NT2/D1 (cell line): ENCODE results near the gene CPNE5.

ENCODE experiments used
- DNase-seq: peaks from one replicate; pipeline ENCODE4 v3.0.0-alpha.2; 2011; ENCODE audit warnings: low read depth, low spot score
- H3K27me3 ChIP-seq: 2 replicates; pipeline ENCODE4 v1.6.0; 2011; ENCODE audit warnings: mild to moderate bottlenecking; ENCODE audit not compliant: insufficient read length, insufficient read depth
- H3K36me3 ChIP-seq: 2 replicates; pipeline ENCODE4 v1.6.1; 2011; ENCODE audit warnings: mild to moderate bottlenecking, low read length, mixed read lengths; ENCODE audit not compliant: insufficient read depth, insufficient read length
- H3K4me1 ChIP-seq: 2 replicates; pipeline ENCODE4 v1.5.1; 2011; ENCODE audit not compliant: insufficient read depth, insufficient read length
- H3K4me3 ChIP-seq: 2 replicates; pipeline ENCODE4 v1.5.1; 2011; ENCODE audit warnings: low read depth; ENCODE audit not compliant: insufficient read length
- H3K9ac ChIP-seq: 2 replicates; pipeline ENCODE4 v1.6.0; 2011; ENCODE audit warnings: low read depth; ENCODE audit not compliant: insufficient read length
- H3K9me3 ChIP-seq: 2 replicates; pipeline ENCODE4 v1.5.1; 2011; ENCODE audit warnings: mild to moderate bottlenecking, low read length; ENCODE audit not compliant: insufficient read depth
- SUZ12 ChIP-seq: IDR thresholded peaks from 2 replicates; pipeline ENCODE4 v1.6.1; 2011; ENCODE audit not compliant: insufficient read length, insufficient read depth; ENCODE audit errors: extremely low read depth
- YY1 ChIP-seq: IDR thresholded peaks from 2 replicates; pipeline ENCODE4 v1.6.1; 2011; ENCODE audit not compliant: insufficient read length, insufficient read depth
- ZNF274 ChIP-seq: IDR thresholded peaks from 2 replicates; pipeline ENCODE4 v1.6.1; 2011; ENCODE audit warnings: mild to moderate bottlenecking, low read depth, low read length

CPNE5 gene

DNA sequence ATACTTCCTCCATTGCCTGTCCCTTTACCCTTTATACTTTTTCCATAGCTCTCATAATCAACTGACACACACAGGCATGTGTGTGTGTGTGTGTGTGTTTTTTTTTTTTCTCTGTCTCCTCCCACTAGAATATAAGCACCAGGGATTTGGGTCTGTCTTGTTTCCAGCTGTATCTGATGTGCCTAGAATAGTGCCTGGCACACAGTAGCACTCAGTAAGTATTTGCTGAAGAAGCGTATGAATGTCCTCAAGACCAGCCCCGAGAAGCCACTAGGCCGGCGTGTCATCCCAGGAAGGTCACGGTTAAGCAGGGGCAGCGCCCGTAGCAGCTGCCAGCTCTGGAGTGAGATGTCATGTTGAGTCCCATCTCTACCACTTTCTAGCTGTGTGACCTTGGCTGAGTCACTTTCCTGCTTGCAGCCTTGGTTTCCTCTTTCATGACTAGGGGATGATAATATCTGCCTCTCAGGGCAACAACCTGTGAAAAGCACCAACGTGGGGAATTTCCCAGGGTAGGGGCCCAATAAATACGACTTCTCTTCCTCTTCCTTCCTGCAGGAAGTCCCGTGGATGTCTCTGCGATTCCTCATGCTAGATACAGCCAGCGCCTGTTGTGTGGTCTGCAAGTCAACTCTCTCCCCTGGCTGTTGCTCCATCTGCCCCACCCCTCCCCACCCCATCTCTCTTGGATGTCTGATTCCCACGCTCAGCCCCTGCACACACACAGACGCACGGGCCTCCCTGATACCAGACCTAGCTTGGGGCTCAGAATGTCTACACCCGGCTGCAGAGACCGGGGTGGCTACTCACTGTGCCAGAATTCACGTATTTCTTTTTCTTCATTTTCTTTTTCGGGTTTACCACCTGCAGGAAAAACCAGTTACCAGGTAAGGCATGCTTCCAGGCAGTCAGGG, 83.6 kb downstream of the CPNE5 start:
- H3K4me1 ChIP-seq: peaks cover 10% of the 10 kb centered on the region
- no peaks in the 10 kb centered on the region for H3K9me3 ChIP-seq
- H3K27me3 ChIP-seq: no peaks in the 10 kb centered on the region
- no peak overlapping the region for H3K9ac ChIP-seq
- no peaks in the 10 kb centered on the region for H3K36me3 ChIP-seq
- H3K4me3 ChIP-seq: no peak overlapping the region
- DNase-seq: no peak
- TF ChIP-seq YY1 (no peak), SUZ12 (no peak), ZNF274 (no peak)

GRCh38 chr6:36754582-36755434, 84.4 kb downstream of the CPNE5 start:
- Histone ChIP-seq H3K4me3 (no peak overlapping the region), H3K4me1 (peaks cover 10% of the 10 kb centered on the region), H3K9ac (no peak overlapping the region), H3K9me3 (no peaks in the 10 kb centered on the region), H3K36me3 (no peaks in the 10 kb centered on the region), H3K27me3 (no peaks in the 10 kb centered on the region)
- TF ChIP-seq ZNF274 (no peak), YY1 (no peak), SUZ12 (no peak)
- DNase-seq: no peak

GRCh38 chr6:36753671-36754405, 85.4 kb downstream of the CPNE5 start:
- TF ChIP-seq ZNF274 (no peak), SUZ12 (no peak)
- peaks cover 10% of the 10 kb centered on the region for H3K4me1 ChIP-seq
- H3K9me3 ChIP-seq: 0 out of 2 replicates have a peak, but pooled peaks cover 2% of the 10 kb centered on the region
- no peak overlapping the region for H3K9ac ChIP-seq
- no peaks in the 10 kb centered on the region for H3K27me3 ChIP-seq
- no peak for DNase-seq
- H3K36me3 ChIP-seq: no peaks in the 10 kb centered on the region
- no peak overlapping the region for H3K4me3 ChIP-seq

DNA sequence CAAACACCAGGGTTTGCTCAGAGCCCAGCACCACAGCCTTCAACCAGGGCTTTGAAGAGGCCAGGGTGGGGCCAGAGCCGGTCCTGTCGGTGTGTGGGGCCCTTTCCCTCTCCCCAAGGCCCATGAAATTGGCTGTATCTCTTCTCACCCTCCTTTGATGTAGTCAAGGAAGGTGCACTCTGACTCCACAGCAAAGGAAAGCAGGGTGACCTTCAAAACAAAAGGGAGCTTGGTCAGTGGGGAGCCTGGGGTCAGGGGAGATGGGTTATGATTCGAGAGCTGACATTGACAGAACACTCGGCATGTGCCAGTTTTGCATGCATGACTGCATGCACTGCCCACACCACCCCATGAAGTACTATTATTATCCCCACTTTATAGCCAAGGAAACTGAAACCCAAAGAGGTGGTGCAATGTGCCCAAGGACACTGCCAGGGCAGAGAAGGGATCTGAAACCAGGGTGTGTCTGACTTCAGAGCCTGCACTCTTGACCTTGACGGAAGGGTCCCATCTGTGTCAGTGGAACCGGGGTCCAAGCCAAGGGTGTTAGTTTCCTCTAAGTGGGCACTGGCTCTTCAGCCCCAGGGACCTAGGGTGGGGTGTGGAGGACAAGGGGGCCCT, 86.2 kb downstream of the CPNE5 start:
- no peak overlapping the region for H3K9ac ChIP-seq
- H3K4me3 ChIP-seq: no peak overlapping the region
- DNase-seq: no peak
- peaks cover 10% of the 10 kb centered on the region for H3K4me1 ChIP-seq
- peaks cover 6% of the 10 kb centered on the region; the same call in 1 of the 2 replicates for H3K9me3 ChIP-seq
- TF ChIP-seq ZNF274: no peak
- no peak for TF ChIP-seq YY1
- no peak for TF ChIP-seq SUZ12
- H3K36me3 ChIP-seq: no peaks in the 10 kb centered on the region
- H3K27me3 ChIP-seq: no peaks in the 10 kb centered on the region

DNA sequence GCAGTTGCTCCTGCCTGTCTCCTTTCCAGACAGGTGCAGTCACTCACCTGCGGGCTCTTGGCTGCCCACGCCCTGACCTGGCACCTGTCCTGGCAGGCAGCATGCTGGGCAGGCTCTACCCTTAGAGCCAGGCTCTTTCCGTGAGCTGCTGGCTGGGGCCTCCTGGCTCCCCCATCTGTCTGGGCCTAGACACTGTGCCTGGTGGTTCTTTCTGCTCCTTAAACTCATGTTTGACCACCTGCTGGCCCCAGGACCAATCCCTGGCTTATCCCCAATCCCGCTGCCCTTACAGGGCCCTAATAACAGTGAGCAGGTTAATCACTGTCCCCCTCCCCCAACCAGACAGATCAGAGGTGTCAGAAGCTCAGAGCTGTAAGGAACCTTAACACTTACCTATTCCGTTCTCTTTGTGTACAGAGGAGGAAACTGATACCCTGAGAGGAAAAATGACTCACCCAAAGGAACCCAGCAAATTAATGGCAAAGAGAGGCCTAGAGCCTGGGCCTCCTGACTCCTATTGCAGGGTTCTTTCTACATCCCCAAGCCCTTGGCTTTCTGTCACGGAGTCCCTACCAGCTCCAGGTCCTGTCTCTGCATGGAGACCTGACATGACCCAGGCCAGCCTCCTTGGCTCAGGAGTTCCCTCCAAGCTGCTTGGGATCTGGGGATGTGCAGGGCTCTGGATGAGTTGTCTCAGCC, 86.9 kb downstream of the CPNE5 start:
- no peak for DNase-seq
- H3K9ac ChIP-seq: no peak overlapping the region
- no peaks in the 10 kb centered on the region for H3K27me3 ChIP-seq
- no peak overlapping the region for H3K4me3 ChIP-seq
- peaks cover 10% of the 10 kb centered on the region for H3K4me1 ChIP-seq
- TF ChIP-seq YY1 (no peak), ZNF274 (no peak), SUZ12 (no peak)
- H3K9me3 ChIP-seq: peaks cover 6% of the 10 kb centered on the region; the same call in 1 of the 2 replicates
- no peaks in the 10 kb centered on the region for H3K36me3 ChIP-seq

GRCh38 chr6:36751833-36752186, 87.4 kb downstream of the CPNE5 start:
- Histone ChIP-seq H3K36me3 (no peaks in the 10 kb centered on the region), H3K4me1 (peaks cover 10% of the 10 kb centered on the region), H3K27me3 (no peaks in the 10 kb centered on the region), H3K9me3 (peaks cover 6% of the 10 kb centered on the region; the same call in 1 of the 2 replicates), H3K4me3 (no peak overlapping the region), H3K9ac (no peak overlapping the region)
- TF ChIP-seq YY1 (no peak), ZNF274 (no peak), SUZ12 (no peak)
- DNase-seq: no peak
